ENCODE data around the gene PRPF8. TPM values are rescaled to one million over a fixed set of nuclear protein-coding genes. Genes with fewer than 3 reads are reported as not detected.
A peak's percentile ranks its signal among the peaks of the same experiment; 100 is the strongest.
"Not testable (repeated sequence)": the region's sequence is repeated elsewhere in the genome, so short reads cannot be mapped to it uniquely, and the experiment has no call there.

Gene PRPF8
- total RNA-seq = 79.6 and 218 TPM in 2 replicates

DNA sequence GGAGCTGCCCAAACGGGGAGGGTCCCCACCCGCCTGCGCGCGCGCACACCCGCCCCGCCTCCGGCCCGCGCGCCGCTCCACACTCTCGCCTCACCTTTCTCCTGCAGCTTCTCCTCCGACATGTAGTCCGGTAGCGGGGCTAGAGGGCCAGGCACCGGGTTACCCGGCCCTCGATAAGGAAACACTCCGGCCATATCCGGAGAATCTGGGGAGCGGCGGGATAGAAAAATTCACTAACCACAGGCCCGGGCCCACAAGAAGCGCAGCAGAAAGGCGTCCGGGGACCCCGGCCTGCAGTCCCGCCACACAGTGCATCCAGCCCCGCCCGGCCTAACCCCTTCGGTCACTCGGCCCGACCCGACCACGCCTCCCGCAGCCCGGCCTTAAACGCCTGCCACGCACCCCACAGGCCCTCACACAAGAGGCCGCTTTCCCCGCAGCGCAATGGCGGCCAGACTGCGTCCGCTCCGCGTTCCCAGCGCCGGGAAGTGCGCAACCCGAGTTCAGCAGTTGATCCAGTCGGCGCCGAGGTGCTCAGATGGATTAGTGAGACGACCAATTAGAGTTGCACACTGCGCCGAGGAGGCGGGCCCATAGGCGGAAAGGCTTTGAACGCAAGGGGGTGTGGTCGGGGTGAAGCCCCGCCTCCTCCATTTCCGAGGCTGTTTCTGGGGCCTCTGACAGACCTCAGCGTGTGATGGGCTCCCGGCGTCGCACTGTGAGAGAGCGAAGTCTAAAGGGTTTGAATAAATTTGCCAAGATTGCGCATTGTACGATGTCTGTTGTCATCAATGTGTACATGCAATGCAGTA, at the start of gene PRPF8:
PRPF8 (minus strand) TSS at position 490 of the 812 bp plus-strand sequence; CDS start at position 194, 296 bp downstream.
- peak; percentile 99 for DNase-seq

DNA sequence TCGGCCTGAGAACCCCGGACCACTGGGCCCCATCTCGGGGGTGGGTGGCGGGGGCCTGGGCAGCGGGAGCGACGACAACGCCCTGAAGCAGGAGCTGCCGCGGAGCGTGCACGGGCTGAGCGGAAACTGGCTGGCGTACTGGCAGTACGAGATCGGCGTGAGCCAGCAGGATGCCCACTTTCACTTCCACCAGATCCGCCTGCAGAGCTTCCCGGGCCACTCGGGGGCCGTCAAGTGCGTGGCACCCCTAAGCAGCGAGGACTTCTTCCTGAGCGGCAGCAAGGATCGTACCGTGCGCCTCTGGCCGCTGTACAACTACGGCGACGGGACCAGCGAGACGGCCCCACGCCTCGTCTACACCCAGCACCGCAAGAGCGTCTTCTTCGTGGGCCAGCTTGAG, 49.1 kb upstream of the PRPF8 start:
- DNase-seq = no peak

DNA sequence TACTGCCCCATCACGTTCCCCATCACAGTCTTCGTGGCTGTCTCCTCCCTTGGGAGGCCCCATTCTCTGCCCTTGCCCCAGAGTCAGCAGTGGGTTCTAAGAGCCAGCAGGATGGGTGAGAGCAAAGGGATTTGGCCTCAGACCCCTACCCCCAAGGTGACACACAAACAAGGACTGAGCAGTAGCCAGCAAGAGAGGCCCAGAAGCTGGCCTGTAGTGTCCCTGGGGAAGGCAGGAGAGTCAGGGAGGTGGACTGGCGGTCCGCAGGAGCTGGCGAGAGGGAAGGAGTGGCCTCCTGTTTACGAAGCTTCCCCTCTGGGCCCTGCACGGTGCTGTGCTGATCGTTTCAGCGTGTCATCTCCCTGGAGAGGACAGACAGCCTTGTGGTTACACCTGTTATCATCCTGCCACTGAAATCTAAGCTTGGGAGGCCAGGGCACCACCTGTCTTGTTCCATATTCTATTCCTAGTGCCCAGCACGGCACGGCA, 48.2 kb upstream of the PRPF8 start:
- no peak for DNase-seq

DNA sequence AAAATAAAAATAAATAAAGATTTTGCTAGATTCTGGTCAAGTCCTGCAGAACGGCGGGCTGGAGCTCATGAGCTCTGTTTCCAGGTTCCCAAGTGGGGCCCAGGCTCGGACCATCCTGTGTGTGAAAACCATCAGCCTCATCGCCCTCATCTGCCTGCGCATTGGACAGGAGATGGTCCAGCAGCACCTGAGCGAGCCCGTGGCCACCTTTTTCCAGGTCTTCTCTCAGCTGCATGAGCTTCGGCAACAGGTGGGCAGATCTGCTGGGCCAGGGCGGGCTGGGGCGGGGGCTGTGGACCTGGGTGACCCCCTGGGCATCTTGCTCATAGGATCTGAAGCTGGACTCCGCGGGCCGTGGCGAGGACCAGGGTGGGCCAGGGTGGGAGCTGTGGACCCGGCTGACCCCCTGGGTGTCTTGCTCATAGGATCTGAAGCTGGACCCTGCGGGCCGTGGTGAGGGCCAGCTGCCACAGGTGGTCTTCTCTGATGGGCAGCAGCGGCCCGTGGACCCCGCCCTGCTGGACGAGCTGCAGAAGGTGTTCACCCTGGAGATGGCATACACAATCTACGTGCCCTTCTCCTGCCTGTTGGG, 47.7 kb upstream of the PRPF8 start:
- no peak for DNase-seq

DNA sequence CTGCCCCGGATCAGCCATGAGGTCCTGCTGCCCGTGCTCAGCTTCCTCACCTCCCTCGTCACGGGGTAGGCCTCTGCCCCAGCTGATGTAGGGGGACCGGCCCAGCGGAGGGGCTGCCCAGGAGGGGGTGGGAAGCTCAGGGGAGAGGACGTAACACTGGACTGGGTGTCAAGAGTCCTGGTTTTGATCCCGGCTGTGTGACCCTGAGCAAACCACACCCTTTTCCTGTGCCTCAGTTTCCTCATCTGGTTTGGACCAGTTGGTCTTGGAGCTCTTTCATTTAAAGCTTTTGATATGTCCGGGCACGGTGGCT, 46.5 kb upstream of the PRPF8 start:
- no peak for DNase-seq

DNA sequence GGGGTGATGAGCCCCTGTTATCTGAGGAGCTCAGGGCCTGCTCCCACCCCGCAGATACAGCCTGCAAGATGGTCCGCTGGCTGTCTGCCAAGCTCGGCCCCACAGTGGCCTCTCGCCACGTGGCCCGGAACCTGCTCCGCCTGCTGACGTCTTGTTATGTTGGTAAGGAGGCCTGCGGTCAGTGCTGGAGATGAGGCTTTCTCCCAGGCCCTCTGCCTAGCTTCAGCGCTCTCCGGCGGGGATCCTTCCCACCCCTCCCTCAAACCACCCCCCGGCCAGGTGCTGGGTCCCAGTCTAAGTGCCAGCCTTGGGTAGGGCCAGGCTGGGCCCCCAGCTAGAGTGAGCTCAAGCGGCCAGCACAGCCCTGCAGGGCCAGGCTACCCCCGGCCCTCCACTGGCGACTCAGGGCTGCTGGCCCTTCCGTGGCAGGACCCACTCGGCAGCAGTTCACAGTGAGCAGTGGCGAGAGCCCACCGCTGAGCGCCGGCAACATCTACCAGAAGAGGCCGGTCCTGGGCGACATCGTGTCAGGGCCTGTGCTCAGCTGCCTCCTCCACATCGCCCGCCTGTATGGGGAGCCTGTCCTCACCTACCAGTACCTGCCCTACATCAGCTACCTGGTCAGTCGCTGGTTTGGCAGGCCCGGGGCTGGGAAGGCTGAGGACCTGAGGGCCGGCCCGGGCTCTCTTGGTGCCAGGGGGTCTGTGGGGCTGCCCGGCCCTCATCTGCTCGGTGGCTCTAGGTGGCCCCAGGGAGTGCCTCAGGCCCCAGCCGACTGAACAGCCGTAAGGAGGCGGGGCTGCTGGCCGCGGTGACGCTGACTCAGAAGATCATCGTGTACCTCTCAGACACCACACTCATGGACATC, 45.9 kb upstream of the PRPF8 start:
- peak; percentile 50 for DNase-seq

DNA sequence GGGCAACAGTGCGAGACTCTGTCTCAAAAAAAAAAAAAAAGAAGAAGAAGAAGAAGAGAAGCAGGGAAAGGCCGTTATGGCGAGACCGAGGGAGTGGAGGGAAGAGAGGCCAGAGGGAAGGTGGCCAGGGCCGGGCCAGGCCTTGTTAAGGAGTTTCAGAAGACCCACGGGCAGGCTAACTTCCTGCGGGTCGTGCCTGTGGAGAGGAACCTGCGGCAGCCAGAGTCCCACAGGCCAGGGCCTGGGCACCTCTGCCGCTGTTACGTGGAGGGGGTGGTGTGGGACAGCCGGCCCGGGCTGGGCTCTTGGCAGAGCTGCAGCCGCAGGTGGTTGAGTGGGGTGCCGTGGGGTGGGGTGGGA, 45.3 kb upstream of the PRPF8 start:
- DNase-seq = no peak

DNA sequence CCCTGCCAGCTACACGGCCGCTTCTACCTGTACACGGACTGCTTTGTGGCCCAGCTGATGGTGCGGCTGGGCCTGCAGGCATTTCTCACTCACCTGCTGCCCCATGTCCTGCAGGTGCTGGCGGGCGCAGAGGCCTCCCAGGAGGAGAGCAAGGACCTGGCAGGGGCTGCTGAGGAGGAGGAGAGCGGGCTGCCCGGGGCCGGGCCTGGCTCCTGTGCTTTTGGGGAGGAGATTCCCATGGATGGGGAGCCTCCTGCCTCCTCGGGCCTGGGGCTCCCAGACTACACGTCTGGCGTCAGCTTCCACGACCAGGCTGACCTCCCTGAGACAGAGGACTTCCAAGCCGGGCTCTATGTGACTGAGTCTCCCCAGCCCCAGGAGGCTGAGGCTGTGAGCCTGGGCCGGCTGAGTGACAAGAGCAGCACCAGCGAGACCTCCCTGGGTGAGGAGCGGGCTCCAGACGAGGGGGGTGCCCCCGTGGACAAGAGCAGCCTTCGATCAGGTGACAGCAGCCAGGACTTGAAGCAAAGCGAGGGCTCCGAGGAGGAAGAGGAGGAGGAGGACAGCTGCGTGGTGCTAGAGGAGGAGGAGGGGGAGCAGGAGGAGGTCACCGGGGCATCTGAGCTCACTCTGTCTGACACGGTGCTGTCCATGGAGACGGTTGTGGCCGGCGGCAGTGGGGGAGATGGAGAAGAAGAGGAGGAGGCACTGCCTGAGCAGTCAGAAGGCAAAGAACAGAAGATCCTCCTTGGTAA, 43.4 kb upstream of the PRPF8 start:
- no peak for DNase-seq

DNA sequence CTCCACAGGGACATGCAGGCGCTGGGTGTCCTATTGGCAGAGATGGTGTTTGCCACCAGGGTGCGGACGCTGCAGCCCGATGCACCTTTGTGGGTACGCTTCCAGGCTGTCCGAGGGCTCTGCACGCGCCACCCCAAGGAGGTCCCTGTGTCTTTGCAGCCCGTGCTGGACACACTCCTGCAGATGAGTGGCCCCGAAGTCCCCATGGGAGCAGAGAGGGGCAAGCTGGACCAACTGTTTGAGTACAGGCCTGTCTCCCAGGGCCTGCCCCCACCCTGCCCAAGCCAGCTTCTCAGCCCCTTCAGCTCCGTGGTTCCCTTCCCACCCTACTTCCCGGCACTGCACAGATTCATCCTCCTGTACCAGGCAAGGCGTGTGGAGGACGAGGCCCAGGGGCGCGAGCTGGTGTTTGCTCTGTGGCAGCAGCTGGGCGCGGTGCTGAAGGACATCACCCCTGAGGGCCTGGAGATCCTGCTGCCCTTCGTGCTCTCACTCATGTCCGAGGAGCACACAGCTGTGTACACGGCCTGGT, 42.7 kb upstream of the PRPF8 start:
- no peak for DNase-seq

DNA sequence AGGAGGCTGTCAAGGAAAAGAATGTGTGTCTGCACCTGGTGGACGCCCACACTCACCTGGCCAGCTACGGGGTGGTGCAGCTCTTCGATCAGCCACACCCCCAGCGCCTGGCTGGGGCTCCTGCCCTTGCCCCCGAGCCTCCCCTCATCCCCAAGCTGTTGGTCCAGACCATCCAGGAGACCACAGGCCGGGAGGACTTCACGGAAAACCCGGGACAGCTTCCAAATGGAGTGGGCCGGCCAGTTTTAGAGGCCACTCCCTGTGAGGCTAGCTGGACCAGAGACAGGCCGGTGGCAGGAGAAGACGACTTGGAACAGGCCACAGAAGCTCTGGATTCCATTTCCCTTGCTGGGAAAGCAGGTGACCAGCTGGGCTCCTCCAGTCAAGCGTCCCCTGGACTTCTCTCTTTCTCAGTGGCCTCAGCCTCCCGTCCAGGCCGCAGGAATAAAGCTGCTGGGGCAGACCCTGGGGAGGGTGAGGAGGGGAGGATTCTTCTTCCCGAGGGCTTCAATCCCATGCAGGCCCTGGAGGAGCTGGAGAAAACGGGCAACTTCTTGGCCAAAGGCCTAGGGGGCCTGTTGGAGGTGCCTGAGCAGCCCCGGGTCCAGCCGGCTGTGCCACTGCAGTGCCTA, 42.1 kb upstream of the PRPF8 start:
- no peak for DNase-seq

DNA sequence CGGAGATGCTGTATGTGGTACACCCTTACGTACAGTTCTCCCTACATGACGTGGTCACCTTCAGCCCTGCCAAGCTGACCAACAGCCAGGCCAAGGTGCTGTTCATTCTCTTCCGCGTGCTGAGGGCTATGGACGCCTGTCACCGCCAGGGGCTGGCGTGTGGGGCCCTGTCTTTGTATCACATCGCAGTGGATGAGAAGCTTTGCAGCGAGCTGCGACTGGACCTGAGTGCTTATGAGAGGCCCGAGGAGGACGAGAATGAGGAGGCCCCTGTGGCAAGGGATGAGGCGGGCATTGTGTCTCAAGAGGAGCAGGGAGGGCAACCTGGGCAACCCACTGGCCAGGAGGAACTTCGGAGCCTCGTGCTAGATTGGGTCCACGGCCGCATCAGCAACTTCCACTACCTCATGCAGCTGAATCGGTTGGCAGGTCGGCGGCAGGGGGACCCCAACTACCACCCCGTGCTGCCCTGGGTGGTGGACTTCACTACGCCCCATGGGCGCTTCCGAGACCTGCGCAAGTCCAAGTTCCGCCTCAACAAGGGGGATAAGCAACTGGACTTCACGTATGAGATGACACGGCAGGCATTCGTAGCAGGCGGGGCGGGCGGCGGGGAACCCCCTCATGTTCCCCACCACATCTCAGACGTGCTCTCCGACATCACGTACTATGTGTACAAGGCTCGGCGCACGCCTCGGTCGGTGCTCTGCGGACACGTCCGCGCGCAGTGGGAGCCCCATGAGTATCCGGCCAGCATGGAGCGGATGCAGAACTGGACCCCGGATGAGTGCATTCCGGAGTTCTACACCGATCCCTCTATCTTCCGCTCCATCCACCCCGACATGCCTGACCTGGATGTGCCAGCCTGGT, 41.2 kb upstream of the PRPF8 start:
- DNase-seq = no peak

DNA sequence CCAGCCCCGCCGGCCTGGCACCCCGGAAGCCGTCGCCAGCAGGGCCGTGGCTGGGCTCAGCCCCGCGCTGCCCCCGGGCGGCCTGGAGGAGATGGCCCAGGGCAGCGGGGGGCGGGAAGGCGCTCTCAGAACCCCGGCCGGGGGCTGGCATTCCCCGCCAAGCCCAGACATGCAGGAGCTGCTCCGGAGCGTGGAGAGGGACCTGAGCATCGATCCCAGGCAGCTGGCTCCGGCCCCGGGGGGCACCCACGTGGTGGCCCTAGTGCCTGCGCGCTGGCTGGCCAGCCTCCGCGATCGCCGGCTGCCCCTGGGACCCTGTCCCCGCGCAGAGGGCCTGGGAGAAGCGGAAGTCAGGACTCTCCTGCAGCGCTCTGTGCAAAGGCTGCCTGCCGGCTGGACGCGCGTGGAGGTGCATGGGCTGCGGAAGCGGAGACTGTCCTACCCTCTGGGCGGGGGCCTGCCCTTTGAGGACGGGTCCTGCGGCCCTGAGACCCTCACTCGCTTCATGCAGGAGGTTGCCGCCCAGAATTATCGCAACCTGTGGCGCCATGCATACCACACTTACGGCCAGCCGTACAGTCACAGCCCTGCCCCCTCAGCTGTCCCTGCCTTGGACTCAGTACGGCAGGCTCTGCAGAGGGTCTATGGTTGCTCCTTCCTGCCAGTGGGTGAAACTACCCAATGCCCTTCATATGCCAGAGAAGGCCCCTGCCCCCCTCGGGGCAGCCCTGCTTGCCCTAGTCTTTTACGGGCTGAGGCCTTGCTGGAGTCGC, 40.4 kb upstream of the PRPF8 start:
- peak; percentile 30 for DNase-seq

DNA sequence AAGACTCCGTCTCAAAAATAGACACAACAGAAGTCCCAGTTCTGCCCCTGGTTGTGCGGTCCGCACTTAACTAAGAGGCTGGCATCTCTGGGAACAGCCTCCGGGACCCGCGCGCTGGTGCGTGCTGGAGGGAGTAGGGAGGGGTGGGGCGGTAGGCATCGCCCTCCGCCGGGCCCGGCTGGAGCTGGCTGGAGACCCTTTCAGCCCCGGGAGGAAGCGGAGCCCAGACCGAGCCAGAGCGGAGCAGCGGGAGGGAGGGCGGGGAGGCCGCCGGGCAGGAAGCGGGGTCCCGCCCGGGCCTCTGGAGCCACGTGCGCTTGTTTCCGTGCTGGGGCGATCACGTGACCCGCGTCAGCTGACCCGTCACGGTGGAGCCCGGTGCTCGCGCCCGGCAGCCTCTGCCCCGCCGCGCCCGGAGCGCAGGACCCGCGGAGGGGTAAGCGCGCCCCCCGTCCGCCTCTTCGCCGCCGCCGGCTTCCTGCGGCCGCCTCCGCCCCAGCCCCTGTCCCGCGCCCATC, 39.7 kb upstream of the PRPF8 start, which contains the start of gene WDR81:
WDR81 (plus strand) TSS at position 354 of the 518 bp plus-strand sequence. CDS start 256 bp downstream, outside the sequence.
- DNase-seq = peak; percentile 87

DNA sequence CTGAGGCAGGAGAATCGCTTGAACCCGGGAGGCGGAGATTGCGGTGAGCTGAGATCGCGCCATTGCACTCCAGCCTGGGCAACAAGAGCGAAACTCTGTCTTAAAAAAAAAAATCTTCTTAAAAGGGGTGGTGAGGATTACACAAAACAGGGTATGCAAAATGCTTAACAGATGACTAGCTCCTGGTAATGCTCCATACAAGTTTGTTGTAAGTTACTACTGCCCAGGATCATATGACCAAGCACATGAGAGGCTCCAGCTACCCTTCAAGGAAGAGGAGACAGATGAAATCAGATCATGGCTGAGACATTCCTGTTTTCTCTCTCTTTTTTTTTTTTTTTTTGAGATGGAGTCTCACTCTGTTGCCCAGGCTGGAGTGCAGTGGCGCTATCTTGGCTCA, 37.4 kb upstream of the PRPF8 start:
- DNase-seq = not testable (repeated sequence)

DNA sequence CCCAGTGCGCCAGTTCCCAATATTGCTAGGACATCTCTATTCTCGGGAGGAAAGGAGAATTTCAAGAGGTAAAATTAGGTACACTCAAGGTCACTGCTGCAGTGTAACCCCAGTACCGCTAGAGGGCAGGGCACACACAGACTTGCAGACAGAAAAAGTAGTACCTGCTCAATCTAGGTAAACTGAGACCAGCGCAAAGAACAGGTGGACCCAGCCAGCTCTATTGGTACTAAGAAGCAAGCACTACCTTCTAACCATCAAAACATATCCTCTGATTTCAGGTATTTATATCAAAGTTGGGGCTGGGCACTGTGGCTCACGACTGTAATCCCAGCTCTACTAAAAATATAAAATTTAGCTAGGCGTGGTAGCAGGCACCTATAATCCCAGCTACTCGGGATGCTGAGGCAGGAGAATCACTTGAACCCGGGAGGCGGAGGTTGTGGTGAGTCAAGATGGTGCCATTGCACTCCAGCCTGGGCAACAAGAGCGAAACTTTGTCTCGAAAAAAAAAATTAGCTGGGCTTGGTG, 36.3 kb upstream of the PRPF8 start:
- DNase-seq = peak; percentile 77

DNA sequence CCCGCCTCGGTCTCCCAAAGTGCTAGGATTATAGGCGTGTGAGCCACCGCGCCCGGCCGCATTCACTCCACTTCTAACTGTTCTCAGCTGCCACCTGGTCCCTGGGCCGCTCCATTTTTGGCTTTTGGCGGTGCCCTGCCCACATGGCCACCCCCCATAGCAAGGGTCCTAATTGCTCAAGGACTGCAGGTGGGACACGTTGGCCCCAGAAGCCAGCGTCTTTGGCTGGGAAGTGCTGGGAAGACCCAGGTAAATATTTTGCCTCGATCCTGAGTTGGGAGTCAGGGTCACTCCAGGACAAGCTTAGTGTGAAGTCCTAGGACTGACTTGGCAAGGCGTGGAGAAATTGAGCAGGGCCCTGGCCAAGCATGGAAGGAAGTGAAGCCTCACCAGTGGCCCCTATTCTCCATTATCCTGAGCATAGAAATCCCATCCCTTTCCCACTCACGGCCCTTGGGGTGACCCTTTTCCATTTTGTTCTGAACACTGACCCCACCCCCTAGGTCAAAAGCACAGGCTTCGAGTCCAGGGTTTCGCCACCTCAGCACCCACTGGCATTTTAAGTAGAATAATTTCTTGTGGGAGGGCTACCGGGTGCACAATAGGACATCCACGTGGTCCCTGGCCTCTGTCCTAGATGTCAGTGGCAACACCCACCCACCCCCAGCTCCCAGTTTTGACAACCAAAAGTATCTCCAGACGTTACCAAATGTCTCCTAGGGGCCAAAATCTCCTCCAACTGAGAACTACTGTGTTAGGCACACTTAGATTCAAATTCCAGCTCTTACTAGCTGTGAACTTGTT, 33.9 kb upstream of the PRPF8 start:
- no peak for DNase-seq

DNA sequence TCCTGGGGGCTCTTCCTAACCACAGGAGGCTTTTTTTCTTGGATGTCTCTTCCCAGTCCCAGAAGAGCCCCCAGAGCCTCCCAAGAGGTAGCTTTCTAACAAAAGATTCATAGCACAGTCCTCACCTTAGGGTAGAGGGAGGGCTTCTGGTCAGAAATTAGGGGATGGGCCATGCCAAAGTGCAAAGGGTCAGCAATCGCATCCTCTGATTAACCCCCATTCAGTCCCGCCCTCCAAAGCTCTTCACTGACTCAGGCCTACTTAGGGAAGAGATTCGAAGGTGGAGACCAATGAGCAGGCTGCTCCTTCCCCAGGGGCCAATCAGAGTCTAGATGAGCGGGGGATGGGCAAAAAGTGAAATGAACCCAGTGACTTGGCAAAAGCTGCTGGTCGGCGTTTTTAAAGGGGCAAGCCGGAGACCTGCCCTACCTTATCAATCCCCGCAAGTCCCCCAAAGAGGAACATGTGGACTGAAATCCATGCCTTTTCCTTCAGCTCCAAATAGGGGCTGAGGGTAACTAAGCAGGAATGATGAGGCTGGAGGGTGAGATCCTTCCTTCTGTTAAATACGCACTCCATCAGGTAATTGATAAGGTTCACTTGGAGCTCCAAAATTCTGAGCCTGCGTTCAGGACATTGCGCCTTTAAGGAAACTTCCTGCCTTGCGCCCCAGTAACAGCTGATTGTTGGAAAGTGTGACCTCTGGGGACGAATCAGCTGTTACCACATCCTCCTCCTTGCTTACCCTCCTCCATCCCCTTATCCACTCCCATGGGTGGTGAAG, 32.4 kb upstream of the PRPF8 start:
- DNase-seq = peak; percentile 99
